Sigmoid colon (tissue), 4 donors: ENCODE data around the gene SNX32.

Experiments
- CTCF ChIP-seq, 4 experiments: fragments of 450-650 bp in 3 of 4; fragments of 200-600 bp in 1 of 4; IDR thresholded peaks; one replicate each; pipeline ENCODE4 v1.5.1; 2016 to 2019; ENCODE audit warnings: antibody characterized with exemption in 4 of 4, mild to moderate bottlenecking in 3 of 4, moderate library complexity in 2 of 4
- EP300 ChIP-seq, 4 donors: sonication (generic); formaldehyde crosslinking; IDR thresholded peaks; one replicate each; pipeline ENCODE4 v1.6.1; 2017; ENCODE audit warnings: antibody characterized with exemption in 4 of 4
- POLR2A ChIP-seq, 2 donors: fragments of 450-650 bp; IDR thresholded peaks; one replicate each; pipeline ENCODE4 v1.6.1; 2016; ENCODE audit warnings: antibody characterized with exemption in 2 of 2, mild to moderate bottlenecking in 2 of 2, moderate library complexity in 2 of 2
- POLR2AphosphoS5 ChIP-seq, 4 donors: sonication (generic); formaldehyde crosslinking; IDR thresholded peaks; one replicate each; pipeline ENCODE4 v1.6.1; 2017; ENCODE audit warnings: antibody characterized with exemption in 4 of 4

- TF ChIP-seq EP300 (IDR thresholded peaks at IDR 0.05) = no peak
- TF ChIP-seq CTCF (IDR thresholded peaks at IDR 0.05) = no peak
- TF ChIP-seq POLR2AphosphoS5 (IDR thresholded peaks at IDR 0.05) = no peak
- no peak for TF ChIP-seq POLR2A (IDR thresholded peaks at IDR 0.05)
Measured at GRCh38 chr11:65868907-65869306, 35.1 kb downstream of the SNX32 start.
